Tibial nerve (tissue), 4 donors: ENCODE measurements around the gene LSM5. TPM values are rescaled to one million over a fixed set of nuclear protein-coding genes. Genes with fewer than 3 reads are reported as not detected.
A peak's percentile ranks its signal among the peaks of the same experiment; 100 is the strongest.
"Not testable (repeated sequence)": the region's sequence is repeated elsewhere in the genome, so short reads cannot be mapped to it uniquely, and the experiment has no call there.

Source experiments
- DNase-seq, 2 donors: peaks; one replicate each; pipeline ENCODE4 v3.0.0-alpha.2; 2019; ENCODE audit warnings: low spot score in 2 of 2
- H3K27ac ChIP-seq, 4 donors: fragments of 200-600 bp; sonication (generic) in 3 of 4; one replicate each; pipeline ENCODE4 v1.5.1; 2017 to 2019; ENCODE audit warnings: mild to moderate bottlenecking in 1 of 4
- H3K27me3 ChIP-seq, 2 donors: fragments of 200-600 bp; sonication (generic) in 1 of 2; one replicate each; pipeline versions ENCODE4 v1.5.1 to v1.6.0; 2017 to 2019
- H3K36me3 ChIP-seq, 3 donors: fragments of 200-600 bp; sonication (generic); one replicate each; pipeline ENCODE4 v1.5.1; 2018 to 2019
- H3K4me1 ChIP-seq, 4 donors: fragments of 200-600 bp; sonication (generic) in 3 of 4; one replicate each; pipeline ENCODE4 v1.5.1; 2017 to 2019
- H3K4me3 ChIP-seq, 4 donors: fragments of 200-600 bp; sonication (generic) in 3 of 4; one replicate each; pipeline ENCODE4 v1.5.1; 2017 to 2019; ENCODE audit warnings: mild to moderate bottlenecking in 1 of 4, moderate library complexity in 1 of 4
- H3K9me3 ChIP-seq, 4 donors: fragments of 200-600 bp; sonication (generic) in 3 of 4; one replicate each; pipeline ENCODE4 v1.5.1; 2017 to 2019
- EP300 ChIP-seq, 2 donors: sonication (generic); formaldehyde crosslinking; IDR thresholded peaks; one replicate each; pipeline ENCODE4 v1.6.1; 2017; ENCODE audit warnings: antibody characterized with exemption in 2 of 2, mild to moderate bottlenecking in 1 of 2
- POLR2A ChIP-seq, 2 donors: fragments of 450-650 bp; IDR thresholded peaks; one replicate each; pipeline ENCODE4 v1.6.1; 2017; ENCODE audit warnings: antibody characterized with exemption in 2 of 2, mild to moderate bottlenecking in 2 of 2, moderate library complexity in 2 of 2
- WGBS, 2 donors: methylation state at CpG; one replicate each; pipeline ENCODE4 v1.1.5; 2018; 5-methylcytosine and 5-hydroxymethylcytosine counted together
- total RNA-seq, 4 donors: library from RNA; depleted of rRNA; stranded (reverse); fragments of >200 nt; gene quantifications; one replicate each; pipeline ENCODE4 v1.1.0, GENCODE V29; 2016
- TF ChIP-seq, protein P1 (sequence below), 5 experiments: fragments of 200-600 bp in 3 of 5; fragments of 450-650 bp in 2 of 5; sonication (generic) in 3 of 5; IDR thresholded peaks; one replicate each; pipeline ENCODE4 v1.5.1; 2016 to 2019; ENCODE audit warnings: antibody characterized with exemption in 5 of 5, mild to moderate bottlenecking in 3 of 5, moderate library complexity in 2 of 5

Gene LSM5
- total RNA-seq, 4 donors from 2014 or later, result 9.9 to 32.8 (median 15.7) TPM

DNA sequence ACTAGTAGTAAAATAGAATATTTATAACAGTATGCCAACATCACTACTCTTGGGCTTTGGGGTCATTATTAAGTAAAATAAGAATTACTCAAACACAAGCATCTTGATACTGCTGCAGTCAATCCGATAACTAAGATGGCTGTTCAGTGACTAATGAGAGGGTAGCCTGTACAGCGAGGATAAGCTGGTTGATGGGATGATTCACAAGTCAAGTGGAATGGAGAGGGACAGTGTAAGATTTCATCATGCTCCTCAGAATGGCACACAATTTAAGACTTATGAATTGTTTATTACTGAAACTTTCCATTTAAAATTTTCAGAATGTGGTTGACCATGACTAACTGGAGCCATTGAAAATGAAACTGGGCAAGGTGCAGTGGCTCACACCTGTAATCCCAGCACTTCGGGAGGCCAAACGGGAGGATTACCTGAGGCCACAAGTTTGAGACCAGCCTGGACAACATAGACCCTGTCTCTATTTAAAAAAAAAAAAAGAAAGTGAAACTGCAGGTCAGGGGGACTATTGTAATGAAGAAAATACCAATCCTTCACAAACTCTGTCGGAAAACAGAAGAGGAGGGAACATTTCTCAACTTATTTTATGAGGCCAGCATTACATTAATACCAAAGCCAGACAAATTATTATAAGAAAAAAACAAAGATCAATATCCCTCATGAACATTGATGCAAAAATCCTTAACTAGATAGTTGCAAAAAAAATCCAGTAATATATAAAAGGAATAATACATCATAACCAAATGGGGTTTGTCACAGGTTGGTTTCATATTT is 16.3 kb upstream of the LSM5 start:
- Histone ChIP-seq H3K27ac (peak overlapping the region in 1 of 4 donors; percentile 47), H3K9me3 (no peaks in the 10 kb centered on the region), H3K36me3 (no peaks in the 10 kb centered on the region), H3K4me3 (no peak overlapping the region), H3K4me1 (peaks cover 0 to 56% (median 10%) of the 10 kb centered on the region in 4 donors), H3K27me3 (no peaks in the 10 kb centered on the region)
- DNase-seq, result no peak
- TF ChIP-seq EP300 (IDR thresholded peaks at IDR 0.05), result no peak
- TF ChIP-seq, protein P1, sequence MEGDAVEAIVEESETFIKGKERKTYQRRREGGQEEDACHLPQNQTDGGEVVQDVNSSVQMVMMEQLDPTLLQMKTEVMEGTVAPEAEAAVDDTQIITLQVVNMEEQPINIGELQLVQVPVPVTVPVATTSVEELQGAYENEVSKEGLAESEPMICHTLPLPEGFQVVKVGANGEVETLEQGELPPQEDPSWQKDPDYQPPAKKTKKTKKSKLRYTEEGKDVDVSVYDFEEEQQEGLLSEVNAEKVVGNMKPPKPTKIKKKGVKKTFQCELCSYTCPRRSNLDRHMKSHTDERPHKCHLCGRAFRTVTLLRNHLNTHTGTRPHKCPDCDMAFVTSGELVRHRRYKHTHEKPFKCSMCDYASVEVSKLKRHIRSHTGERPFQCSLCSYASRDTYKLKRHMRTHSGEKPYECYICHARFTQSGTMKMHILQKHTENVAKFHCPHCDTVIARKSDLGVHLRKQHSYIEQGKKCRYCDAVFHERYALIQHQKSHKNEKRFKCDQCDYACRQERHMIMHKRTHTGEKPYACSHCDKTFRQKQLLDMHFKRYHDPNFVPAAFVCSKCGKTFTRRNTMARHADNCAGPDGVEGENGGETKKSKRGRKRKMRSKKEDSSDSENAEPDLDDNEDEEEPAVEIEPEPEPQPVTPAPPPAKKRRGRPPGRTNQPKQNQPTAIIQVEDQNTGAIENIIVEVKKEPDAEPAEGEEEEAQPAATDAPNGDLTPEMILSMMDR (IDR thresholded peaks at IDR 0.05), result no peak
- WGBS, 2 donors, result 80 to 91% methylated on average over 5 of the region's 5 CpGs

DNA sequence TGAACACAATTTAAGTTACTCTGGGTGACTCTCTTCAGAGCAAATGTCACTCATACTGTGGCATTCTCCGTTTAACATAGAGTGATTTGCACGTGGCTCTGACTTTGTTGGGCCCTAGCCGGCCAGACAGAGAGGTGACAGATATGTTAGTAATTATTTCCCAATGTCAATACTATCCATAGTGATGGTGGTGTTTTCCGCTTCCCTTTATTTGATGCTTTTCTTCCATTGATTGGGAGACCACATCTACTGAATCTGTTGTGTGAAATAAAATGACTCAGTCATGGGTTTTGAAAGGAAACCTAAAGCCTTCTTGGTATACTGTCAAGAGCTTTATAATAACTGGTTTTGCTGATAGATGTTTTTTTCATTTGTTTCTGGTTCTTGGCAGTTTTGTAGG is 12.5 kb upstream of the LSM5 start:
- peaks cover 0 to 2% (median 0%) of the 10 kb centered on the region in 3 donors for H3K36me3 ChIP-seq
- TF ChIP-seq POLR2A (IDR thresholded peaks at IDR 0.05) (no peak), EP300 (IDR thresholded peaks at IDR 0.05) (no peak)
- TF ChIP-seq, protein P1 (IDR thresholded peaks at IDR 0.05), result no peak
- no peaks in the 10 kb centered on the region for H3K27me3 ChIP-seq
- H3K4me3 ChIP-seq, result no peak overlapping the region
- peaks cover 0 to 4% (median 0%) of the 10 kb centered on the region in 4 donors for H3K9me3 ChIP-seq
- peaks cover 0 to 56% (median 21%) of the 10 kb centered on the region in 4 donors for H3K4me1 ChIP-seq
- WGBS, 2 donors, result 56 to 63% methylated on average over 4 of the region's 4 CpGs
- peak overlapping the region in 2 of 4 donors; percentile 67 to 82 for H3K27ac ChIP-seq
- no peak for DNase-seq

DNA sequence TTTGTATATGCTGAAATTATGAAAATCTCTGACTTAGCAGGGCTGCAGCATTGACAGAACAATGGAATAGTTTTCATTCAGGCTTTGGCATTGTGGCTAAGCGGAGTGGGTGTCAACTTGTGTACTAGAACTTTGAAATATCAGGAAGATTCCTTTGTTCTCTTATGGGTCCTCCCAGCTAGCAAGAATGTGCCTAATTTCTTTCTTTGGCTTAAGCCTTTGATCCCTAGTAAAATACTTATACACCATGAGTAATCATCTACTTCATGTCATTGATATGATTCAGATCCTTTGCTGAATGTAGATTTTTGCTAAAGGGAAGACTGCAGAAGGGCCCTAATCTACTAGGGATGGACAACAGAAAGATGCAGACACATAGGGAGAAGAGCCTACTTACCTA is 11.3 kb upstream of the LSM5 start:
- TF ChIP-seq, protein P1 (IDR thresholded peaks at IDR 0.05), result no peak
- TF ChIP-seq EP300 (IDR thresholded peaks at IDR 0.05) (no peak), POLR2A (IDR thresholded peaks at IDR 0.05) (no peak)
- DNase-seq, result no peak
- H3K27me3 ChIP-seq, result no peaks in the 10 kb centered on the region
- peaks cover 0 to 10% (median 0%) of the 10 kb centered on the region in 3 donors for H3K36me3 ChIP-seq
- H3K4me1 ChIP-seq, result peaks cover 0 to 53% (median 29%) of the 10 kb centered on the region in 4 donors
- peaks cover 0 to 4% (median 0%) of the 10 kb centered on the region in 4 donors for H3K9me3 ChIP-seq
- WGBS, 2 donors, result 41 to 48% methylated on average over 1 of the region's 1 CpG
- H3K4me3 ChIP-seq, result no peak overlapping the region
- H3K27ac ChIP-seq, result peak overlapping the region; percentile 11 to 82 (median 40)

DNA sequence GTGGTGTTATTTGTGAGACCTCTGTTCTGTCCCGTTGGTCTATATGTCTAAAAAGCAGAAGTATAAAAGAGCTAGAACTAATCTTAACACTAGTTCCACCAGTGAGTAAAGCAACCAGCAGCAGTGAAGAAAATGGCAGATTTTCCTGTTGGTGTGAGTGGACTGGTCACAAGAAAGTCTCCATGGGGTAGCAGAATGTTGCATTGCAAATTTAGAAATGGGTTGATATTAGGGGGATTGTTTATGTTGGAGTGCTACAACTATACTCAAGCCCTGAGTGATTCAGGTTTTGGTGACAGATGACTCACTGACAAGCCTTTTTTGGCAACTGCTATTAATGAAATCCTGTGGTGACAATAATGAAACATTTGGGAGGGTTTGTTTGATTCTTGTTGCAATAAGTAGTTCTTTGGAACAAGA is 10.8 kb upstream of the LSM5 start:
- DNase-seq, result no peak
- H3K4me1 ChIP-seq, result peaks cover 0 to 53% (median 34%) of the 10 kb centered on the region in 4 donors
- TF ChIP-seq, protein P1 (IDR thresholded peaks at IDR 0.05), result no peak
- TF ChIP-seq POLR2A (IDR thresholded peaks at IDR 0.05) (no peak), EP300 (IDR thresholded peaks at IDR 0.05) (no peak)
- 34 to 46% methylated on average over 1 of the region's 1 CpG for WGBS, 2 donors
- H3K4me3 ChIP-seq, result no peak overlapping the region
- H3K9me3 ChIP-seq, result peaks cover 0 to 4% (median 0%) of the 10 kb centered on the region in 4 donors
- peaks cover 0 to 10% (median 0%) of the 10 kb centered on the region in 3 donors for H3K36me3 ChIP-seq
- peak overlapping the region; percentile 11 to 82 (median 40) for H3K27ac ChIP-seq
- no peaks in the 10 kb centered on the region for H3K27me3 ChIP-seq

DNA sequence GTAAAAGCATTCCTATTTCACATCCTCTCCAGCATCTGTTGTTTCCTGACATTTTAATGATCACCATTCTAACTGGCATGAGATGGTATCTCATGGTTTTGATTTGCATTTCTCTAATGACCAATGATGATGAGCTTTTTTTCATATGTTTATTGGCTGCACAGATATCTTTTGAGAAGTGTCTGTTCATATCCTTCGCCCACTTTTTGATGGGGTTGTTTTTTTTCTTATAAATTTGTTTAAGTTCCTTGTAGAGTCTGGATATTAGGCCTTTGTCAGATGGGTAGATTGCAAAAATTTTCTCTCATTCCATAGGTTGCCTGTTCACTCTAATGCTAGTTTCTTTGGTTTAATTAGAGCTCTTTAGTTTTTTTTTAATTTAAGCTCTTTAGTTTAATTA is 10.0 kb upstream of the LSM5 start:
- 96 to 97% methylated on average over 1 of the region's 1 CpG for WGBS, 2 donors

DNA sequence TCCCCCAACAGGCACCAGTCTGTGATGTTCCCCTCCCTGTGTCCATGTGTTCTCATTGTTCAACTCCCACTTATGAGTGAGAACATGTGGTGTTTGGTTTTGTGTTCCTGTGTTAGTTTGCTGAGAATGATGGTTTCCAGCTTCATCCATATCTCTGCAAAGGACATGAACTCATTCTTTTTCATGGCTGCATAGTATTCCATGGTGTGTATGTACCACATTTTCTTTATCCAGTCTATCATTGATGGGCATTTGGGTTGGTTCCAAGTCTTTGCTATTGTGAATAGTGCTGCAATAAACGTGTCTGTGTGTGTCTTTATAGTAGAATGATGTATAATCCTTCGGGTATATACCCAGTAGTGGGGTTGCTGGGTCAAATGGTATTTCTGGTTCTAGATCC is 9.6 kb upstream of the LSM5 start:
- not testable (repeated sequence) for H3K27ac ChIP-seq
- 93 to 94% methylated on average over 2 of the region's 2 CpGs for WGBS, 2 donors

More for the DNA sequence above, 10.0 kb upstream of the LSM5 start:
- H3K4me3 ChIP-seq, H3K27me3 ChIP-seq, H3K9me3 ChIP-seq, DNase-seq: not testable (repeated sequence)
- Histone ChIP-seq H3K27ac (peak overlapping the region in 2 of 4 donors; percentile 67 to 82), H3K36me3 (peaks cover 0 to 10% (median 0%) of the 10 kb centered on the region in 3 donors), H3K4me1 (peaks cover 0 to 46% (median 34%) of the 10 kb centered on the region in 4 donors)

More for the DNA sequence above, 9.6 kb upstream of the LSM5 start:
- peaks cover 0 to 44% (median 34%) of the 10 kb centered on the region in 4 donors for H3K4me1 ChIP-seq
- not testable (repeated sequence) for H3K27me3 ChIP-seq, H3K9me3 ChIP-seq, H3K4me3 ChIP-seq, DNase-seq
- H3K36me3 ChIP-seq, result peaks cover 0 to 10% (median 0%) of the 10 kb centered on the region in 3 donors
